HEK293 (cell line): ENCODE results near the gene AK3.

Source experiments
- CTCF ChIA-PET: fragments of 350-600 bp; formaldehyde crosslinking; extraction: SDS; loops from one replicate; lab custom pipeline; 2021; ENCODE audit warnings: antibody characterized with exemption; lab: Yijun Ruan, JAX
- POLR2A ChIA-PET: fragments of 300-600 bp; formaldehyde crosslinking; extraction: SDS; loops from one replicate; lab custom pipeline; 2020; ENCODE audit warnings: antibody characterized with exemption, inconsistent platforms; lab: Yijun Ruan, JAX
- H3K27ac ChIP-seq: fragments of 200-500 bp; sonication (Bioruptor generic); 2 replicates; pipeline ENCODE4 v1.5.1; 2014; ENCODE audit warnings: low read depth, low read length, control low read depth, inconsistent platforms; ENCODE audit errors: extremely low read depth
- H3K36me3 ChIP-seq, 2 experiments: fragments of 200-500 bp in 1 of 2; sonication (Bioruptor generic) in 1 of 2; 1 replicate in 1 of 2; 2 replicates in 1 of 2; pipeline ENCODE4 v1.5.1; 2014 to 2017; ENCODE audit warnings: inconsistent platforms in 2 of 2, low read length in 2 of 2; ENCODE audit not compliant: control insufficient read depth in 2 of 2, insufficient read depth in 1 of 2
- H3K4me1 ChIP-seq: fragments of 200-500 bp; sonication (Bioruptor generic); 2 replicates; pipeline ENCODE4 v1.5.1; 2014; ENCODE audit warnings: mild to moderate bottlenecking, low read length, inconsistent platforms; ENCODE audit not compliant: control insufficient read depth, insufficient read depth
- H3K4me3 ChIP-seq: 2 replicates; pipeline ENCODE4 v1.5.1; 2011; ENCODE audit warnings: low read depth, mild to moderate bottlenecking, control low read depth, low read length, moderate library complexity
- H3K9me3 ChIP-seq: fragments of 200-500 bp; sonication (Bioruptor generic); 2 replicates; pipeline ENCODE4 v1.5.1; 2014; ENCODE audit warnings: low read depth, low read length, inconsistent platforms; ENCODE audit not compliant: control insufficient read depth, insufficient read depth
- KLF10 ChIP-seq: fragments of 450-650 bp; IDR thresholded peaks from 2 replicates; pipeline ENCODE4 v1.5.1; 2018; ENCODE audit warnings: missing biosample characterization, mild to moderate bottlenecking, missing genetic modification characterization
- PBX3 ChIP-seq: sonication (generic); formaldehyde crosslinking; IDR thresholded peaks from 2 replicates; pipeline ENCODE4 v1.8.1; 2022; ENCODE audit warnings: mild to moderate bottlenecking, moderate library complexity, missing genetic modification reagents
- SETDB1 ChIP-seq: IDR thresholded peaks from one replicate; pipeline ENCODE4 v1.6.1; 2017; ENCODE audit warnings: mild to moderate bottlenecking, low read length, moderate library complexity, mixed read lengths; ENCODE audit not compliant: insufficient read length
- ZEB2 ChIP-seq: fragments of 450-650 bp; formaldehyde crosslinking; IDR thresholded peaks from 2 replicates; pipeline ENCODE4 v1.5.1; 2016; ENCODE audit warnings: missing biosample characterization, missing genetic modification characterization
- ZFHX2 ChIP-seq: fragments of 450-650 bp; formaldehyde crosslinking; conservative IDR thresholded peaks from 2 replicates; pipeline ENCODE4 v1.5.1; 2016; ENCODE audit warnings: missing biosample characterization, missing genetic modification characterization
- ZFP3 ChIP-seq: fragments of 450-650 bp; formaldehyde crosslinking; IDR thresholded peaks from 2 replicates; pipeline ENCODE4 v1.5.1; 2016; ENCODE audit warnings: low read depth, missing biosample characterization, missing genetic modification characterization
- ZFP69B ChIP-seq: fragments of 450-650 bp; formaldehyde crosslinking; IDR thresholded peaks from 2 replicates; pipeline ENCODE4 v1.5.1; 2016; ENCODE audit warnings: missing biosample characterization, missing genetic modification characterization
- ZNF112 ChIP-seq: fragments of 450-650 bp; formaldehyde crosslinking; IDR thresholded peaks from 2 replicates; pipeline ENCODE4 v1.5.0; 2017; ENCODE audit warnings: missing biosample characterization, missing genetic modification characterization
- ZNF521 ChIP-seq: fragments of 450-650 bp; formaldehyde crosslinking; IDR thresholded peaks from 2 replicates; pipeline ENCODE4 v1.5.1; 2017; ENCODE audit warnings: missing biosample characterization, mild to moderate bottlenecking, missing genetic modification characterization
- ZNF580 ChIP-seq: fragments of 450-650 bp; formaldehyde crosslinking; IDR thresholded peaks from 2 replicates; pipeline ENCODE4 v1.5.1; 2016; ENCODE audit warnings: missing biosample characterization, missing genetic modification characterization
- TF ChIP-seq, protein P1 (sequence below): fragments of 450-650 bp; formaldehyde crosslinking; IDR thresholded peaks from 2 replicates; pipeline ENCODE4 v1.5.1; 2016; ENCODE audit warnings: missing biosample characterization, missing genetic modification characterization
- TF ChIP-seq, protein P2 (sequence below): fragments of 450-650 bp; formaldehyde crosslinking; IDR thresholded peaks from 2 replicates; pipeline ENCODE4 v1.5.1; 2016; ENCODE audit warnings: missing biosample characterization, missing genetic modification characterization
- TF ChIP-seq, protein P3 (sequence below): fragments of 450-650 bp; formaldehyde crosslinking; IDR thresholded peaks from 2 replicates; pipeline ENCODE4 v1.5.1; 2016; ENCODE audit warnings: missing biosample characterization, missing genetic modification characterization
- TF ChIP-seq, protein P4 (sequence below): fragments of 450-650 bp; formaldehyde crosslinking; IDR thresholded peaks from 2 replicates; pipeline ENCODE4 v1.5.1; 2016; ENCODE audit warnings: missing biosample characterization, missing genetic modification characterization

The AK3 gene

DNA sequence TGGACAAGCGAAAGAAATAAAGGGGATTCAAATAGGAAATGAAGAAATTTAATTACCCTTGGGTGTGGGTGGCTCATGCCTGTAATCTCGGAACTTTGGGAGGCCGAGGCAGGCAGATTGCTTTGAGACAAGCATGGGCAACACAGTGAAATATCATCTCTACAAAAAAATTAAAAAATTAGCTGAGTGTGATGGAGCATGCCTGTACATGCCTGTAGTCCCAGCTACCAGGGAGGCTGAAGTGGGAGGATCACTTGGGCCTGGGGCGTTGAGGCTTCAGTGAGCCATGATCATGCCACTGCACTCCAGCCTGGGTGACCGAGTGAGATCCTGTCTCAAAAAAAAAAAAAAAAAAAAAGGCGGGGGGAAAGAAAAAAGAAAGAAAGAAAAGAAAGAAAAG lies 47.7 kb upstream of the AK3 start:
- CTCF ChIA-PET, result interaction anchor here (0.8 to 1.3 kb wide), 3 partner anchors 9 to 136 kb away, joined by 3 to 4 read pairs (median 3); no protein-coding TSS in a partner anchor
- POLR2A ChIA-PET, result no interaction called here
- no peaks in the 10 kb centered on the region for H3K36me3 ChIP-seq
- H3K27ac ChIP-seq, result no peak overlapping the region
- no peaks in the 10 kb centered on the region for H3K9me3 ChIP-seq
- no peak overlapping the region for H3K4me3 ChIP-seq
- TF ChIP-seq ZEB2 (tag by site-specific recombination) (no peak), ZFP3 (tag by site-specific recombination) (no peak), PBX3 (CRISPR knock-in tag) (no peak), ZFP69B (tag by site-specific recombination) (no peak)
- TF ChIP-seq, protein P1, sequence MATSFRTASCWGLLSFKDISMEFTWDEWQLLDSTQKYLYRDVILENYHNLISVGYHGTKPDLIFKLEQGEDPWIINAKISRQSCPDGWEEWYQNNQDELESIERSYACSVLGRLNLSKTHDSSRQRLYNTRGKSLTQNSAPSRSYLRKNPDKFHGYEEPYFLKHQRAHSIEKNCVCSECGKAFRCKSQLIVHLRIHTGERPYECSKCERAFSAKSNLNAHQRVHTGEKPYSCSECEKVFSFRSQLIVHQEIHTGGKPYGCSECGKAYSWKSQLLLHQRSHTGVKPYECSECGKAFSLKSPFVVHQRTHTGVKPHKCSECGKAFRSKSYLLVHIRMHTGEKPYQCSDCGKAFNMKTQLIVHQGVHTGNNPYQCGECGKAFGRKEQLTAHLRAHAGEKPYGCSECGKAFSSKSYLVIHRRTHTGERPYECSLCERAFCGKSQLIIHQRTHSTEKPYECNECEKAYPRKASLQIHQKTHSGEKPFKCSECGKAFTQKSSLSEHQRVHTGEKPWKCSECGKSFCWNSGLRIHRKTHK (tag by site-specific recombination), result no peak
- TF ChIP-seq, protein P2, sequence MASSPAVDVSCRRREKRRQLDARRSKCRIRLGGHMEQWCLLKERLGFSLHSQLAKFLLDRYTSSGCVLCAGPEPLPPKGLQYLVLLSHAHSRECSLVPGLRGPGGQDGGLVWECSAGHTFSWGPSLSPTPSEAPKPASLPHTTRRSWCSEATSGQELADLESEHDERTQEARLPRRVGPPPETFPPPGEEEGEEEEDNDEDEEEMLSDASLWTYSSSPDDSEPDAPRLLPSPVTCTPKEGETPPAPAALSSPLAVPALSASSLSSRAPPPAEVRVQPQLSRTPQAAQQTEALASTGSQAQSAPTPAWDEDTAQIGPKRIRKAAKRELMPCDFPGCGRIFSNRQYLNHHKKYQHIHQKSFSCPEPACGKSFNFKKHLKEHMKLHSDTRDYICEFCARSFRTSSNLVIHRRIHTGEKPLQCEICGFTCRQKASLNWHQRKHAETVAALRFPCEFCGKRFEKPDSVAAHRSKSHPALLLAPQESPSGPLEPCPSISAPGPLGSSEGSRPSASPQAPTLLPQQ, result no peak
- no peaks in the 10 kb centered on the region for H3K4me1 ChIP-seq

DNA sequence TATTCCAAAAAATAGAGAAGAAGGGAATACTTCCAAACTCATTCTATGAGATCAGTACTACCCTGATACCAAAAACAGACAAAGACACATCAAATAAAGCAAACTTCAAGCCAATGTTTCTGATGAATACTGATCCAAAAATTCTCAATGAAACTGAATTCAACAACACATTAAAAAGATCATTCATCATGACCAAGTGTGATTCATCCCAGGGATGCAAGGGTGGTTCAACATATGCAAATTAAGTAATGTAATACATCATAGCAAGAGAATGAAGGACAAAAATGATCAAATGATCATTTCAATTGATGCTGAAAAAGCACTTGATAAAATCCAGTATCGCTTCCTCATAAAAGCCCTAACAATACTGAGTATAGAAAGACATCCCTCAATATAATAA lies 46.9 kb upstream of the AK3 start:
- CTCF ChIA-PET, result interaction anchor here (0.8 to 1.1 kb wide), 2 partner anchors 10 to 28 kb away, joined by 3 to 4 read pairs; no protein-coding TSS in a partner anchor
- no peak overlapping the region for H3K4me3 ChIP-seq
- no peak overlapping the region for H3K27ac ChIP-seq
- no peaks in the 10 kb centered on the region for H3K9me3 ChIP-seq
- H3K4me1 ChIP-seq, result no peaks in the 10 kb centered on the region
- TF ChIP-seq ZFHX2 (no peak), SETDB1 (no peak), ZNF580 (tag by site-specific recombination) (no peak), KLF10 (tag by site-specific recombination) (no peak), ZNF521 (no peak), ZNF112 (tag by site-specific recombination) (no peak)
- POLR2A ChIA-PET, result interaction anchor here (0.7 kb wide), 1 partner anchor 145 kb away, joined by 4 read pairs; no protein-coding TSS in a partner anchor
- no peaks in the 10 kb centered on the region for H3K36me3 ChIP-seq

DNA sequence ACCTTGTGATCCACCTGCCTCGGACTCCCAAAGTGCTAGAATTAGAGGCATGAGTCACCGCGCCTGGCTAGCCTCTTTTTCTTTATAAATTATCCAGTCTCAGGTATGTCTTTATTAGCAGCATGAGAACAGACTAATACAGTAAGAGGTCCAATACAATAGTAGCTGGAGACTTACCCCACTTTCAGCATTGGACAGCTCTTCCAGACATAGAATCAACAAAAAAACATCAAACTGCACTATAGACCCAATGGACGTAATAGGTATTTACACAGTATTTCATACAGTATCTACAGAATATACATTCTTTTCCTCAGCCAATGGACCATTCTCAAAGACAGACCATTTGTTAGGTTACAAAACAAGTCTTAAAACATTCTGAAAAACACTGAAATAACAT lies 45.6 kb upstream of the AK3 start:
- TF ChIP-seq, protein P3, sequence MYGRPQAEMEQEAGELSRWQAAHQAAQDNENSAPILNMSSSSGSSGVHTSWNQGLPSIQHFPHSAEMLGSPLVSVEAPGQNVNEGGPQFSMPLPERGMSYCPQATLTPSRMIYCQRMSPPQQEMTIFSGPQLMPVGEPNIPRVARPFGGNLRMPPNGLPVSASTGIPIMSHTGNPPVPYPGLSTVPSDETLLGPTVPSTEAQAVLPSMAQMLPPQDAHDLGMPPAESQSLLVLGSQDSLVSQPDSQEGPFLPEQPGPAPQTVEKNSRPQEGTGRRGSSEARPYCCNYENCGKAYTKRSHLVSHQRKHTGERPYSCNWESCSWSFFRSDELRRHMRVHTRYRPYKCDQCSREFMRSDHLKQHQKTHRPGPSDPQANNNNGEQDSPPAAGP (tag by site-specific recombination), result no peak
- TF ChIP-seq, protein P4, sequence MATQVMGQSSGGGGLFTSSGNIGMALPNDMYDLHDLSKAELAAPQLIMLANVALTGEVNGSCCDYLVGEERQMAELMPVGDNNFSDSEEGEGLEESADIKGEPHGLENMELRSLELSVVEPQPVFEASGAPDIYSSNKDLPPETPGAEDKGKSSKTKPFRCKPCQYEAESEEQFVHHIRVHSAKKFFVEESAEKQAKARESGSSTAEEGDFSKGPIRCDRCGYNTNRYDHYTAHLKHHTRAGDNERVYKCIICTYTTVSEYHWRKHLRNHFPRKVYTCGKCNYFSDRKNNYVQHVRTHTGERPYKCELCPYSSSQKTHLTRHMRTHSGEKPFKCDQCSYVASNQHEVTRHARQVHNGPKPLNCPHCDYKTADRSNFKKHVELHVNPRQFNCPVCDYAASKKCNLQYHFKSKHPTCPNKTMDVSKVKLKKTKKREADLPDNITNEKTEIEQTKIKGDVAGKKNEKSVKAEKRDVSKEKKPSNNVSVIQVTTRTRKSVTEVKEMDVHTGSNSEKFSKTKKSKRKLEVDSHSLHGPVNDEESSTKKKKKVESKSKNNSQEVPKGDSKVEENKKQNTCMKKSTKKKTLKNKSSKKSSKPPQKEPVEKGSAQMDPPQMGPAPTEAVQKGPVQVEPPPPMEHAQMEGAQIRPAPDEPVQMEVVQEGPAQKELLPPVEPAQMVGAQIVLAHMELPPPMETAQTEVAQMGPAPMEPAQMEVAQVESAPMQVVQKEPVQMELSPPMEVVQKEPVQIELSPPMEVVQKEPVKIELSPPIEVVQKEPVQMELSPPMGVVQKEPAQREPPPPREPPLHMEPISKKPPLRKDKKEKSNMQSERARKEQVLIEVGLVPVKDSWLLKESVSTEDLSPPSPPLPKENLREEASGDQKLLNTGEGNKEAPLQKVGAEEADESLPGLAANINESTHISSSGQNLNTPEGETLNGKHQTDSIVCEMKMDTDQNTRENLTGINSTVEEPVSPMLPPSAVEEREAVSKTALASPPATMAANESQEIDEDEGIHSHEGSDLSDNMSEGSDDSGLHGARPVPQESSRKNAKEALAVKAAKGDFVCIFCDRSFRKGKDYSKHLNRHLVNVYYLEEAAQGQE, result peak; percentile 40; the same call in 1 of the 2 replicates
- Histone ChIP-seq H3K9me3 (no peaks in the 10 kb centered on the region), H3K4me3 (no peak overlapping the region), H3K36me3 (no peaks in the 10 kb centered on the region), H3K27ac (no peak overlapping the region), H3K4me1 (no peaks in the 10 kb centered on the region)
- ChIA-PET POLR2A (no interaction called here), CTCF (no interaction called here)
